GM12878 (cell line): ENCODE results near the gene THTPA.

ENCODE experiments used
- EP300 ChIP-seq, 2 experiments: fragments of 150-350 bp in 1 of 2; IDR thresholded peaks; 2 replicates each; pipeline ENCODE4 v1.6.1; 2011 to 2012; ENCODE audit warnings: low read depth in 2 of 2, low read length in 2 of 2, borderline replicate concordance in 1 of 2, improper control_type of control experiment in 1 of 2, inconsistent platforms in 1 of 2; ENCODE audit not compliant: control insufficient read depth in 1 of 2
- EZH2 ChIP-seq: IDR thresholded peaks from 2 replicates; pipeline ENCODE4 v1.6.1; 2012; ENCODE audit warnings: low read depth, mild to moderate bottlenecking, control low read depth, inconsistent platforms, low read length, borderline replicate concordance; ENCODE audit not compliant: control insufficient read depth
- FOXM1 ChIP-seq: IDR thresholded peaks from 2 replicates; pipeline ENCODE4 v1.6.1; 2012; ENCODE audit warnings: low read depth, mild to moderate bottlenecking, inconsistent platforms, low read length, moderate library complexity
- HDAC2 ChIP-seq: fragments of 200-600 bp; sonication (generic); IDR thresholded peaks from 2 replicates; pipeline ENCODE4 v1.6.1; 2017
- POLR2A ChIP-seq: IDR thresholded peaks from 2 replicates; pipeline ENCODE4 v1.6.1; 2011; ENCODE audit warnings: low read depth, mild to moderate bottlenecking, low read length
- WRNIP1 ChIP-seq: IDR thresholded peaks from 2 replicates; pipeline ENCODE4 v1.6.1; 2011; ENCODE audit warnings: low read depth, low read length, improper control_type of control experiment, borderline replicate concordance
- TF ChIP-seq, protein P1 (sequence below): IDR thresholded peaks from 2 replicates; pipeline ENCODE4 v1.6.1; 2011; ENCODE audit warnings: low read depth, mild to moderate bottlenecking, low read length, moderate library complexity, borderline replicate concordance; ENCODE audit errors: extremely low read depth
- TF ChIP-seq, protein P2 (sequence below), 3 experiments: IDR thresholded peaks in 2 of 3; conservative IDR thresholded peaks in 1 of 3; 2 replicates each; pipeline ENCODE4 v1.5.1; 2011; ENCODE audit warnings: low read depth in 3 of 3, low read length in 3 of 3, mild to moderate bottlenecking in 3 of 3, control low read depth in 2 of 3, moderate library complexity in 2 of 3, inconsistent platforms in 1 of 3, mixed read lengths in 1 of 3; ENCODE audit not compliant: control insufficient read depth in 2 of 3, insufficient read depth in 1 of 3; ENCODE audit errors: extremely low read depth in 1 of 3
- TF ChIP-seq, protein P3 (sequence below): fragments of 450-650 bp; IDR thresholded peaks from 2 replicates; pipeline ENCODE4 v1.6.1; 2016; ENCODE audit warnings: mild to moderate bottlenecking, moderate library complexity, borderline replicate concordance

DNA sequence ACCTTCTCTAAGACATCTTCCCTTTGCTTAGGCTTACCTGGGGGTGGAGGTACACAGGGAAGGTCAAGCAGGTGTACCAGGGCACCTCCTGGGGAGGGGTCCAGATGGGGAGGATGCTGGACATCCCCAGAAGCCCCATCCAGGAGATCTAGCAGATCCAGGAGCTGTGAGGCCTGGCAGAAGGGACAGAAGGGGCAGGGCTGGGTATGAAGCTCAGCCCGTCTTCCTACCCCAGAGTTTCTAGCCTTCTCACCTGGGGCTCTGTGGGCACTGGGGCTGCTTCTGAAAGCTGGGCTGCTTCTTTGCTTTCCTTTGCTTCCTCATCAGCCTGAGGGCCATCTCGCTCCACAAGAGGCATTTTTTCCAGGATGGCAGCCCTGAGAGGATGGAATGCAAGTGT lies 5.2 kb downstream of the THTPA start:
- TF ChIP-seq, protein P1, sequence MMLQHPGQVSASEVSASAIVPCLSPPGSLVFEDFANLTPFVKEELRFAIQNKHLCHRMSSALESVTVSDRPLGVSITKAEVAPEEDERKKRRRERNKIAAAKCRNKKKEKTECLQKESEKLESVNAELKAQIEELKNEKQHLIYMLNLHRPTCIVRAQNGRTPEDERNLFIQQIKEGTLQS = no peak
- TF ChIP-seq, protein P2, sequence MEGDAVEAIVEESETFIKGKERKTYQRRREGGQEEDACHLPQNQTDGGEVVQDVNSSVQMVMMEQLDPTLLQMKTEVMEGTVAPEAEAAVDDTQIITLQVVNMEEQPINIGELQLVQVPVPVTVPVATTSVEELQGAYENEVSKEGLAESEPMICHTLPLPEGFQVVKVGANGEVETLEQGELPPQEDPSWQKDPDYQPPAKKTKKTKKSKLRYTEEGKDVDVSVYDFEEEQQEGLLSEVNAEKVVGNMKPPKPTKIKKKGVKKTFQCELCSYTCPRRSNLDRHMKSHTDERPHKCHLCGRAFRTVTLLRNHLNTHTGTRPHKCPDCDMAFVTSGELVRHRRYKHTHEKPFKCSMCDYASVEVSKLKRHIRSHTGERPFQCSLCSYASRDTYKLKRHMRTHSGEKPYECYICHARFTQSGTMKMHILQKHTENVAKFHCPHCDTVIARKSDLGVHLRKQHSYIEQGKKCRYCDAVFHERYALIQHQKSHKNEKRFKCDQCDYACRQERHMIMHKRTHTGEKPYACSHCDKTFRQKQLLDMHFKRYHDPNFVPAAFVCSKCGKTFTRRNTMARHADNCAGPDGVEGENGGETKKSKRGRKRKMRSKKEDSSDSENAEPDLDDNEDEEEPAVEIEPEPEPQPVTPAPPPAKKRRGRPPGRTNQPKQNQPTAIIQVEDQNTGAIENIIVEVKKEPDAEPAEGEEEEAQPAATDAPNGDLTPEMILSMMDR (IDR thresholded peaks at IDR 0.05 in 2 of 3, conservative IDR thresholded peaks at IDR 0.05 in 1 of 3; ENCODE audit: control insufficient read depth in 2 of 3, extremely low read depth in 1 of 3, insufficient read depth in 1 of 3, low read depth in 3 of 3, low read length in 3 of 3) = no peak
- TF ChIP-seq WRNIP1 (no peak), POLR2A (peak; percentile 10; the same call in 1 of the 2 replicates), EZH2 (no peak), FOXM1 (no peak), EP300 (IDR thresholded peaks at IDR 0.05; ENCODE audit: borderline replicate concordance in 1 of 2, control insufficient read depth in 1 of 2, low read depth in 2 of 2, low read length in 2 of 2) (no peak), HDAC2 (no peak)
- TF ChIP-seq, protein P3, sequence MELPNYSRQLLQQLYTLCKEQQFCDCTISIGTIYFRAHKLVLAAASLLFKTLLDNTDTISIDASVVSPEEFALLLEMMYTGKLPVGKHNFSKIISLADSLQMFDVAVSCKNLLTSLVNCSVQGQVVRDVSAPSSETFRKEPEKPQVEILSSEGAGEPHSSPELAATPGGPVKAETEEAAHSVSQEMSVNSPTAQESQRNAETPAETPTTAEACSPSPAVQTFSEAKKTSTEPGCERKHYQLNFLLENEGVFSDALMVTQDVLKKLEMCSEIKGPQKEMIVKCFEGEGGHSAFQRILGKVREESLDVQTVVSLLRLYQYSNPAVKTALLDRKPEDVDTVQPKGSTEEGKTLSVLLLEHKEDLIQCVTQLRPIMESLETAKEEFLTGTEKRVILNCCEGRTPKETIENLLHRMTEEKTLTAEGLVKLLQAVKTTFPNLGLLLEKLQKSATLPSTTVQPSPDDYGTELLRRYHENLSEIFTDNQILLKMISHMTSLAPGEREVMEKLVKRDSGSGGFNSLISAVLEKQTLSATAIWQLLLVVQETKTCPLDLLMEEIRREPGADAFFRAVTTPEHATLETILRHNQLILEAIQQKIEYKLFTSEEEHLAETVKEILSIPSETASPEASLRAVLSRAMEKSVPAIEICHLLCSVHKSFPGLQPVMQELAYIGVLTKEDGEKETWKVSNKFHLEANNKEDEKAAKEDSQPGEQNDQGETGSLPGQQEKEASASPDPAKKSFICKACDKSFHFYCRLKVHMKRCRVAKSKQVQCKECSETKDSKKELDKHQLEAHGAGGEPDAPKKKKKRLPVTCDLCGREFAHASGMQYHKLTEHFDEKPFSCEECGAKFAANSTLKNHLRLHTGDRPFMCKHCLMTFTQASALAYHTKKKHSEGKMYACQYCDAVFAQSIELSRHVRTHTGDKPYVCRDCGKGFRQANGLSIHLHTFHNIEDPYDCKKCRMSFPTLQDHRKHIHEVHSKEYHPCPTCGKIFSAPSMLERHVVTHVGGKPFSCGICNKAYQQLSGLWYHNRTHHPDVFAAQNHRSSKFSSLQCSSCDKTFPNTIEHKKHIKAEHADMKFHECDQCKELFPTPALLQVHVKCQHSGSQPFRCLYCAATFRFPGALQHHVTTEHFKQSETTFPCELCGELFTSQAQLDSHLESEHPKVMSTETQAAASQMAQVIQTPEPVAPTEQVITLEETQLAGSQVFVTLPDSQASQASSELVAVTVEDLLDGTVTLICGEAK = no peak
